Measurements from ENCODE around the gene TBC1D8B. TPM values are rescaled to one million over a fixed set of nuclear protein-coding genes. Genes with fewer than 3 reads are reported as not detected.

Gene TBC1D8B
- total RNA-seq, 2 experiments from 2014 or later = 0.40 to 0.47 TPM

Other genes with a start within 250 kb of the TBC1D8B start
- gene RADX, start 190.7 kb upstream of the TBC1D8B start, total RNA-seq = 1 to 10 TPM; 5.6 to 7.4 TPM
- gene RNF128, start 76.0 kb upstream of the TBC1D8B start, total RNA-seq = not detected
- gene RIPPLY1, start 100.7 kb downstream of the TBC1D8B start, total RNA-seq = not detected
- gene CLDN2, start 117.7 kb downstream of the TBC1D8B start, total RNA-seq = not detected
- 1 to 10 TPM; 7.8 to 8.2 TPM for gene MORC4, start 197.5 kb downstream of the TBC1D8B start, total RNA-seq